Measurements from ENCODE around the gene PER2. TPM values are rescaled to one million over a fixed set of nuclear protein-coding genes. Genes with fewer than 3 reads are reported as not detected.

PER2 gene
- total and polyA plus RNA-seq, 2 donors from 2014 or later = 1.8 to 28.4 TPM

DNA sequence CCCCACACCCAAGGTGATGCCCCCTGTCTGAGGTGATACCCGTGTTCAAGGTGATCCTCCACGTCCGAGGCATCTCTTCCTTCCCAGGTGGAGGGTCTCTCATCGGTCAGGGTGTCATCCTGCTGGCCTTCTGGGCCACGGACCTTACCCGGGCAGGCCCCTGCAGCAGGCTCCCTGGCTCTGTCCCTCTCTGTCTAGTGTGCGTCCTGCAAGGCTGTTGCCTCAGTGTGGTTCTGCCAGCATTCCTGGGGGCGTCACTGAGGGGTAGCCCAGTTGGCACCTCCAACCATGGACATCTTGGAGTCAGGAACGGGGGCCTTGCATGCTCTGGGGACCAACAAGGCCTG is 5.6 kb upstream of the PER2 start:
- peaks cover 0 to 10% (median 3%) of the 10 kb centered on the region in 3 donors for H3K4me1 ChIP-seq (ENCODE audit: control insufficient read depth in 2 of 3, insufficient read depth in 2 of 3, low read depth in 1 of 3, low read length in 3 of 3)
- TF ChIP-seq, protein P1, sequence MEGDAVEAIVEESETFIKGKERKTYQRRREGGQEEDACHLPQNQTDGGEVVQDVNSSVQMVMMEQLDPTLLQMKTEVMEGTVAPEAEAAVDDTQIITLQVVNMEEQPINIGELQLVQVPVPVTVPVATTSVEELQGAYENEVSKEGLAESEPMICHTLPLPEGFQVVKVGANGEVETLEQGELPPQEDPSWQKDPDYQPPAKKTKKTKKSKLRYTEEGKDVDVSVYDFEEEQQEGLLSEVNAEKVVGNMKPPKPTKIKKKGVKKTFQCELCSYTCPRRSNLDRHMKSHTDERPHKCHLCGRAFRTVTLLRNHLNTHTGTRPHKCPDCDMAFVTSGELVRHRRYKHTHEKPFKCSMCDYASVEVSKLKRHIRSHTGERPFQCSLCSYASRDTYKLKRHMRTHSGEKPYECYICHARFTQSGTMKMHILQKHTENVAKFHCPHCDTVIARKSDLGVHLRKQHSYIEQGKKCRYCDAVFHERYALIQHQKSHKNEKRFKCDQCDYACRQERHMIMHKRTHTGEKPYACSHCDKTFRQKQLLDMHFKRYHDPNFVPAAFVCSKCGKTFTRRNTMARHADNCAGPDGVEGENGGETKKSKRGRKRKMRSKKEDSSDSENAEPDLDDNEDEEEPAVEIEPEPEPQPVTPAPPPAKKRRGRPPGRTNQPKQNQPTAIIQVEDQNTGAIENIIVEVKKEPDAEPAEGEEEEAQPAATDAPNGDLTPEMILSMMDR (IDR thresholded peaks at IDR 0.05; ENCODE audit: borderline replicate concordance, extremely low read depth, insufficient read depth) = no peak
- DNase-seq (no peak), FAIRE-seq (no peak)
- H3K9ac ChIP-seq (ENCODE audit: low read length in 3 of 3) = no peak overlapping the region
- intact Hi-C loops (cut with DNase I) = no loop called here
- H3K4me3 ChIP-seq (ENCODE audit: low read length in 3 of 3) = no peak overlapping the region
- H3K9me3 ChIP-seq (ENCODE audit: control insufficient read depth in 2 of 3, insufficient read depth in 1 of 3, low read length in 3 of 3) = no peaks in the 10 kb centered on the region
- no peaks in the 10 kb centered on the region for H3K27me3 ChIP-seq (ENCODE audit: control insufficient read depth, insufficient read depth, low read length)
- H3K36me3 ChIP-seq (ENCODE audit: control insufficient read depth in 2 of 3, insufficient read depth in 3 of 3, low read length in 3 of 3) = no peaks in the 10 kb centered on the region
- no peak overlapping the region for H3K27ac ChIP-seq (ENCODE audit: low read depth in 2 of 2, low read length in 2 of 2)

GRCh38 chr2:238291550-238292281 is 3.3 kb upstream of the PER2 start:
- Histone ChIP-seq H3K27ac (ENCODE audit: low read depth in 2 of 2, low read length in 2 of 2) (no peak overlapping the region), H3K9me3 (ENCODE audit: control insufficient read depth in 2 of 3, insufficient read depth in 1 of 3, low read length in 3 of 3) (no peaks in the 10 kb centered on the region), H3K9ac (ENCODE audit: low read length in 3 of 3) (no peak overlapping the region), H3K4me1 (ENCODE audit: control insufficient read depth in 2 of 3, insufficient read depth in 2 of 3, low read depth in 1 of 3, low read length in 3 of 3) (peaks cover 0 to 23% (median 7%) of the 10 kb centered on the region in 3 donors), H3K4me3 (ENCODE audit: low read length in 3 of 3) (no peak overlapping the region), H3K27me3 (ENCODE audit: control insufficient read depth, insufficient read depth, low read length) (no peaks in the 10 kb centered on the region), H3K36me3 (ENCODE audit: control insufficient read depth in 2 of 3, insufficient read depth in 3 of 3, low read length in 3 of 3) (no peaks in the 10 kb centered on the region)
- FAIRE-seq (no peak), DNase-seq (peak in 1 of 5 donors; percentile 79)
- TF ChIP-seq, protein P1 (IDR thresholded peaks at IDR 0.05; ENCODE audit: borderline replicate concordance, extremely low read depth, insufficient read depth) = no peak
- intact Hi-C loops (cut with DNase I) = no loop called here

DNA sequence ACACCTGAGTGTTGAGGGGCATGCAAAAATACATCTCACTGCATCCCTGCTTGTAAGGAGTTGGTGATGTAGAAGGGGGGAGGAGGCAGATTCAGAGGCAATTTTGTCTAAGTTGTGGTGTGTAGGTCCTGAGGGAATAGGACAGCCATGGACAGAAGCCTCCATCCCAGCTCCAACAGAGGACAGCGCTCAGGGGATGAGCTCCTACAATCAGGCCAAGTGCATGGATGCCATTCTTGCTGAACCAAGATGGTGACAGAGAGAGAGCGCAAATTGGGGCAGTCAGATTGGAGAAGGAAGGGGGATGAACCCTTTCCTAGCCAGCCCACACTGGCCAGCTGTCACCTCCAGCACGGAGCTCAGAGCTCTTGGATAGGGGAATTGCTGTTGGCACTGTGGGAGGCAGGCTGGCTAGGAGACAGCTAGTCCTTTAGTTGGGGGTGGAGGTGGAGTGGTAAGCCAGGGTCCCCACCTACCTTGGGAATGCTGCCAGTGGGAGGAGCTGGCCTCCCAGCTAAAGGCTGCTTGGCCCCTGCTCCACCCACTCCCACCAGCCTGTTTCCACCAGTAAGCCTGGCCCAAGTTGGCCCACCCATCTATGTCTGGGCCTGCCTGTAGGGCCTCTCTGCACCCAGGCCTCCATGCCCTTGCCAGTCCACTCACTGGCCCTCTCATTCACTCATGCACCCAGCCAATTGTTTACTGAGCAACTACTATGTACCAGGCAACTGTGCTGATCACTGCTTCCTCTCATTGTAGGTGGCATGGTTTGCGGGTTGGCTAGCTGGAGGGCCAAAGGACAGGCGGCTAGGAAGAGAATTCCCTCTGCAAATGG is 2.5 kb upstream of the PER2 start:
- no peak overlapping the region for H3K9ac ChIP-seq (ENCODE audit: low read length in 3 of 3)
- H3K27me3 ChIP-seq (ENCODE audit: control insufficient read depth, insufficient read depth, low read length) = no peaks in the 10 kb centered on the region
- intact Hi-C loops (cut with DNase I) = no loop called here
- no peaks in the 10 kb centered on the region for H3K9me3 ChIP-seq (ENCODE audit: control insufficient read depth in 2 of 3, insufficient read depth in 1 of 3, low read length in 3 of 3)
- no peak overlapping the region for H3K27ac ChIP-seq (ENCODE audit: low read depth in 2 of 2, low read length in 2 of 2)
- no peaks in the 10 kb centered on the region for H3K36me3 ChIP-seq (ENCODE audit: control insufficient read depth in 2 of 3, insufficient read depth in 3 of 3, low read length in 3 of 3)
- TF ChIP-seq, protein P1 (IDR thresholded peaks at IDR 0.05; ENCODE audit: borderline replicate concordance, extremely low read depth, insufficient read depth) = no peak
- peaks cover 0 to 30% (median 13%) of the 10 kb centered on the region in 3 donors for H3K4me1 ChIP-seq (ENCODE audit: control insufficient read depth in 2 of 3, insufficient read depth in 2 of 3, low read depth in 1 of 3, low read length in 3 of 3)
- DNase-seq (peak in 1 of 5 donors; percentile 45), FAIRE-seq (no peak)
- no peak overlapping the region for H3K4me3 ChIP-seq (ENCODE audit: low read length in 3 of 3)
